Myocyte (in vitro differentiated cells): ENCODE measurements around the gene PARP16. TPM values are rescaled to one million over a fixed set of nuclear protein-coding genes. Genes with fewer than 3 reads are reported as not detected.

Source experiments
- DNase-seq: peaks from one replicate; pipeline ENCODE4 v3.0.0-alpha.2; 2012; ENCODE audit warnings: low read depth
- total RNA-seq: library from RNA; depleted of rRNA; stranded (reverse); fragments of >200 nt; gene quantifications from 2 replicates; pipeline ENCODE4 v1.2.3, GENCODE V29; 2014

Gene PARP16
- total RNA-seq, 1 donor from 2014 or later, result 7.2 TPM

- no peak for DNase-seq
Observed at GRCh38 chr15:65312400-65312916, 25.8 kb upstream of the PARP16 start.

GRCh38 chr15:65311760-65312159, 25.1 kb upstream of the PARP16 start:
- no peak for DNase-seq

- no peak for DNase-seq
Observed at GRCh38 chr15:65310431-65311137, 23.9 kb upstream of the PARP16 start.

- peak; percentile 39 for DNase-seq
Observed at GRCh38 chr15:65309882-65310418, 23.3 kb upstream of the PARP16 start.

- DNase-seq, result no peak
Observed at GRCh38 chr15:65307978-65308377, 21.3 kb upstream of the PARP16 start.

- no peak for DNase-seq
Observed at GRCh38 chr15:65306551-65306950, 19.9 kb upstream of the PARP16 start.

GRCh38 chr15:65305776-65306175, 19.1 kb upstream of the PARP16 start:
- DNase-seq, result no peak

- no peak for DNase-seq
Observed at GRCh38 chr15:65305150-65305758, 18.6 kb upstream of the PARP16 start.

- DNase-seq, result peak; percentile 93
Observed at GRCh38 chr15:65304381-65305149, 17.9 kb upstream of the PARP16 start, which contains the start of gene RNU5B-1. Gene RNU5B-1 (plus strand): TSS chr15:65304677.

- peak; percentile 75 for DNase-seq
Observed at GRCh38 chr15:65303687-65304380, 17.2 kb upstream of the PARP16 start.

- DNase-seq, result no peak
Observed at GRCh38 chr15:65302061-65302460, 15.4 kb upstream of the PARP16 start.

- DNase-seq, result no peak
Observed at GRCh38 chr15:65300924-65301441, 14.3 kb upstream of the PARP16 start.

- no peak for DNase-seq
Observed at GRCh38 chr15:65298731-65299130, 12.0 kb upstream of the PARP16 start.

GRCh38 chr15:65292938-65293518, 6.3 kb upstream of the PARP16 start:
- no peak for DNase-seq

- no peak for DNase-seq
Observed at GRCh38 chr15:65290228-65290627, 3.5 kb upstream of the PARP16 start.

- no peak for DNase-seq
Observed at GRCh38 chr15:65289261-65289854, 2.7 kb upstream of the PARP16 start.

GRCh38 chr15:65287520-65287855, 805 bp upstream of the PARP16 start:
- no peak for DNase-seq

GRCh38 chr15:65286069-65286703, 497 bp downstream of the PARP16 start:
- peak; percentile 36 for DNase-seq

GRCh38 chr15:65285291-65286068, 1.2 kb downstream of the PARP16 start:
- DNase-seq, result no peak
